Activated CD4-positive, alpha-beta T cell treated with anti-CD3 and anti-CD28 coated beads, Interleukin-2, amount 50 U/mL, for 4 hours (primary cell): Measurements from ENCODE around the gene IMMP2L.
"Not testable (repeated sequence)": the region's sequence is repeated elsewhere in the genome, so short reads cannot be mapped to it uniquely, and the experiment has no call there.

Experiments used
- DNase-seq, 2 experiments: peaks; one replicate each; pipeline ENCODE4 v3.0.0-alpha.2; 2020

IMMP2L gene

DNA sequence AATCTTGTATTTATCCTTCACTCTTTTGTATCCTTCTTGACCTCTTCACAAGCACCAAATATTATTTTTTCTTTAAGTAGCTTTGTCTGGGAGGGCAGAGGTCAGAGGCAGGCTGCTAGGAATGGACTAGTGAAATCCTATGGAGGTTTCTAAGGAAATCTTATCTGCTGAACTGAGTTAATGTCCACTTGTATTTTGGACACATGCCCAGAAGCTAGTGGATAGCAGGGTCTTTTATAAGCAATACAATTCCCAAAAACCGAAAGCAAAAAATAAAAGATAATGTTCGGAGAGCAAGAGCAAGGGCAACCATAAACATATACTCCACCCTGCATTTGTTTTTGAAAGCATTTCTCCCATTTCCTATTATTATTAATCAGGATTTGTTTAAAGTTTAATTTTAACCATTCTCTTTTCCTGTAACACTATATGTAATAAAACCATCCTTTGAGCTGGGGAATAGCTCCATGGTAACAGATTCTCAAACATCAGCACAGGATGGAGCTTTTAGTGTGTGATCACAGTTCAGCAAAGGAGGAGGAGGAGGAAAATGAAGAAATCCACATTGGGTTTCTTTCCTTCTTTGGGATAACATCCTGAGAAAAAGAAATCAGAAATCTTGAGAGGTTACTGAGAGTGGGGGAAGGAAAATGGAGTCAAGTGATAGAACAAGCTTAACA is 799.6 kb downstream of the IMMP2L start:
- DNase-seq: no peak

DNA sequence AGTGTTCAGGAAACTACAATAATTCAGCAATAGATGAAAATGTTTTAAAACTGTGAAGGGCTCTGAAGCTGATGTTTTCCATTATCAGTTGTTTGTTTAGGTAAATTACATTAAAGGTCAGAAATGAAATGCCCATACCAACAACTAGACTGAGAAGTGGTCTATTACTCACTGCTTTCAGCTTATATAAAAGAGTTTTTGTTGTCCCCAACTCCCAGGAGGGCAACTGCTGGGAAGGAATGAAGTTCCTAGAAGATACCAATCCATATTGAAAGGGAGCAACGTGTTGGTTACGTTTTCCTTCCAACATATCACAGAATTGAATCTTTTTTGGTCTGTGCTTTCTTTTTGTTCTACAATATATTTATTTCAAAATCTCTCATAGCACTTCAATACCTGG is 802.0 kb downstream of the IMMP2L start:
- no peak for DNase-seq

DNA sequence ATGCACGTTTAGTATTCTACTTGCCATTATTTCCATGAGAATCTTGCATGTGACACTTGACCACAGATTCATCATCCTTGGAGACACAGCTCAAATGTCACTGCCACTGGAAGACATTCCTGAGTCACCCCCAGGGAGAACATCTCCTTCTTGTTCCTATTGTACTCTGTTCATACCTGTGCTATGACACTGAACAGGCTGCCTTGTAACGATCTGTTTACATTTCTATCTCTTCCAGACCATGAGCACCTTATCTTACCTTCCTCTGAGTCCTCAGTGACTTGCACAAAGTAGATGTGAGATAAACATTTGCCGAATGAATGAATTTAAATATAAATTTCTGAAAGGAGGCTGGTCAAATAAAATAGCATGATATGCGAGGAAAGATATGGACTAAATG is 803.2 kb downstream of the IMMP2L start:
- DNase-seq: no peak

DNA sequence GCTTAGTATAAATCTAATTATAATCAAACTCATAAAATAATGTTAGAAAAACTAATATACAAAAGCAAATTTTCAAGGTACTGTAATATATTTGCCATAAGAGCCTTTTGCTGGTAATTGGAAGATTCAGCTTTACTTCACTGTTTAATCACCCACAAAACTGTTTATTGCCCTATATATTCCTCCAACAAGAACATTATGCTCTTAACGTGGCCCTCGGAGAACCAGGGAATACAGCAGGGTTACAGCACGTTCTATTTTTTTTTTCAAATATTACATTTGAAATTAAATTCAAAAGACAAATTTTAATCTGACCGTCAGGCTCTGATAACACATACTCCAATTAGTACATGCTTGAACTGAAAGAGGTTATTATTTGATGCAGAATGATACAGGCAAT is 807.6 kb downstream of the IMMP2L start:
- DNase-seq: no peak

DNA sequence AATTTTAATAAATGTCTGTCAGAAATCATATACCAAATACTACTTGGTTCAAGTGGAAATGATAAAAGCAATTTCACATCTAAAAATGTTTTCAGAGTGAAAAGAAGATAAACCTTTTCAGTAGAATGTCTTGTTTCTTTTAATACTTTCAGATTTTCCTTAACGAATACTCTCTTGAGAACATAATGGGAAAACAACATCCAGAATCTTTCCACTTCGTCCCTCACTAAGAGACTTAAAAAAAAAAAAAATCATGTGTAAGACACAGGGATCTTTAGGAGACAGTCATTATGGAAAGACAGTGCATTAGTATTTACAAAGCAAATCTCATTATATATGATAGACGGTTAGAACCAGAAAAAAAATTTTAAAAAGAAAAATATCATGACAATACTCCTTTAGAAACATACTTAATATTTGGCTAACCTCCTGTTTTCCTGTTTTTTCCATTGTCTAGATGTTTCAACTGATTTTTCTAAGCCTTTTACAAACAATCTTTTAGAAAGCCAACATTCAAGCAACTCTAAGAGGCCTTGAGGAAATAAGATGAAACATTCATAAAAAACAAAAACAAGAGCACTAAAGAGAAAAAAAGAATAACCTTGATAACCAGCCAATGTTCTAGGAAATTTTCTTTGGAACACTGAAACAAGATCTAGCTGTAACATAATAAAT is 811.2 kb downstream of the IMMP2L start:
- DNase-seq: no peak

DNA sequence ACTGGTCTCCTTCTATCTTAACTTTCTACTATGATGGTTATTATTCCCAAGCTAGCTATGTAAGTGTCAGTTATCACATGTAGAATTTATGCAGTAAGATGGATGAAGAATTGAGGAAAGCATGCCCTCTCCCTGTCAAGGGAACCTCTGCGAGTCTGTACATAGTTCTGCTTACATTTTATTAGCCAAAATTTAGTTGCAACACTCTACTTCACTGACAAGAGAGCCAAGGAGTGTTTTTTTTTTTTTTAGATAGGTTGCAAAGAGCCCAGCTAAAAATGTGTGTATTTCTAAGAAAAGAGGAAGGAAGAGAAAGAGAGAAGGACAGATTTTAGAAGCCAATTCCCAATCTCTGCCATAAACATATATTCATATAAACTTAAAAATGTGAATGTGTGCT is 829.1 kb downstream of the IMMP2L start:
- no peak for DNase-seq

DNA sequence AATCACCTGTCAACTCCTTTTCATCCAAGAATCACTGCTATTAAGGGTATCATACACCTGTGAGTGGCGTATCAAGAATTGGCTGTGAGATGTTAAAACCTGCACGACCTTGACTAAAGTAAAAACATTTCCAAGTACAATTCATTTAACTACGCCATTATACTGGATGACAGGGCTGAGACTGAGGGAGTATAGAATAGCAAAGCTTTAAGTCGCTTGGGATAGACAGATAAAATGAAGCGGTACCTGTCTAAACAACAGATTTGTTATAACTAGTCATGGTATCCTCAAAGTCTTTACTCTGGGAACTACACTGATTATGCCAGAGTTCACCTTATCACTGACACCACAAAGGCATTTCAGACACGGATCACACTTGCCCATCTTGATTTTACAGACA is 837.5 kb downstream of the IMMP2L start:
- DNase-seq: no peak

DNA sequence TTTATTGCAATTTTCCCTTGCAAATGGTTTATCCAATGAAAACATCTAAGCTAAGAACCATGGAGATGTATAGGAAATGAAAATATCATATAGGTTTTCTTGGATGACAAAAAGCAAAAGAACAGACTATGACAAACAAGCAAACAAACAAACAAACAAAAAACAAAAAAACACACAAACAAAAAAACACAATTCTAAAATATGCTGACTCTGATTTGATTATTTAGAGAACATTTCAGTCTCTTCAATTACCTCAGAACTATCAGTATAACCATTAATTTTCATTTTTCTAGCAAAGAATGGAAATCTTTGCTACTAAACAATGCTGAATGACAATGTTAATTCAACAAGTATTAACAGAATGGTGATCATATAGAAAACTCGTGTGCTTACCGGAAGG is 840.9 kb downstream of the IMMP2L start:
- no peak for DNase-seq

DNA sequence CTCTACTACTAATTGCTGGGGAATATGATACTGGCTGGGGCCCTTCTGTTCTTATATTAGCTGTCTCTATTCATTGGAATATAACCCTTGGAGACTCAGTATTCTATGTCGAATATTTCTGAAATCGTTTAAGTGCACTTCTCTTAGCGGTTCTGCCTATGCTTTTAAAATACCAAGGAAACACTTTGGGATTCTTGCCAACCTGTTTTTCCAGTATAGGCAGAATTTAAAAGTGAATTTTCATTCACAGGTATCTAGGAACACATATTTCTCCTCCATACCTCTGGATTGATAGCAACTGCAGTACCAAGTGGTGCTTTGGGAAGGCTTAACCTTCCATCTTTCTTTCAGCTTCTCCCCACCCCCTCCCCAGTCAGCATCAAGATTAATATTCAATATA is 841.7 kb downstream of the IMMP2L start:
- no peak for DNase-seq

DNA sequence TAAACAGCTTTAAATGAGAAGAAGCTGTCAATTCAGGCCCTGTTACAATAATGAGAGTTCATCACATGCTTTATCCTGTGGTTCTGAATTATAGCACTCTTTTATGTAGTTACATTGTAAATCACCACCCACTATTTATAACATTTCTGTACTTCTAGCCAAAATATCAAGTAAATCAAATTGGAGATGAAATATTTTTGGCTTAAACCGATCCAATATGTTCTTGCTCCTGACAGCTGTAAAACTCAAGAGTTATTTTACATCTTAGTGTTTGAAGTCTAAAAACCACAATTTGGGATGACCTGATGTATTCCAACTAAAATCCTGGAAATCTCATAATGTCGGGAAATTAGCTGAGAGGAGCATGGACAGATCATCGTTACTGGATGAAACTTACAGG is 842.6 kb downstream of the IMMP2L start:
- no peak for DNase-seq

DNA sequence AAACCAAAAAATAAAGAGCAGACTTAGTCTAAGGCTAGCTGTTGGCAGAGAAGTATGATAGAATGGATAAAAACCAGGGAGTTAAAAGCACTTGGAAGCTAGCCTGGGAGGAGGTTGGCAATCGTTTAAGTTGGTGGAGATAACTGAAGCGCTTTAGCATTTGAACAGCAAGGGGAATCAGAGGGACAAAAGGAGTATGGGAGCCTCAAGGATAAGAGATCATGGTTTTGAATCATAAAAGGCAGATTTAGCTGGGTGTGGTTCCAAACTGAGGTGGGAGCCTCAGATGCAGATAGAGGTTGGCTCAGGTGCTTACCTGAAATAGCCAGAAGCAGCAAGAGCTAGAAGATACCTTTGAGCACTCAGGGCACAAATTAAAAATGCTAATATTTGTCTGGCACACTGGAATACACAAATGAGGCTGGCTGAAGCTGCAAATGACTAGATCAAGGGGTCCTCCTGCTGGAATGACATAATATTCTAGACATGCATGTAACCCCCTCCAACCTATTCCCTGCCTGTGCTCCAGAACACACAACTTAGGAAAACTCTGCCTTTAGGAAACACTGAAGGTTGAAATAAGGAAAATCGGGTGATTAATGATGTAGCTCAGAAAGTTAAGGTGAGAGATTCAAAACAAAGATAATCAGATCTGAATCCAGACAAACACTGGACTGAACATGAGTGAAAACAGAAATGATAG is 843.6 kb downstream of the IMMP2L start:
- no peak for DNase-seq

DNA sequence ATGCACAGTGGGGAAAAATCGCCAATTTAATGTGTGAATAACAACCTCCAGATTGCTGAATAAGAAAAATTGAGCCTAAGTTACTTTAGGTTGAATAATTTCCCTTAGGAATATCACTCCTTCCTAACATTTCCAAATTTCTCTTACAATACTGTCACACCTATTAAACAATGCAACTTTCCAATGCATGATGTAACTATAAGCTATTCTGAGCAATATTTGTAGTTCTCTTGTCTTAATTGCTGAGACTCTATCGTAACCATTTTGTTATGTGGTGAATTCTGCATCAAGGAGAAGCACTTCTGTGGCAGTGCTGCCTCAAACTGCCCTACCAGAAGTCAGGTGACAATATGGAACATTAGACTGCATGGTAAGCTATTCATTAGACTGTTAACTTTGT is 858.1 kb downstream of the IMMP2L start:
- no peak for DNase-seq

DNA sequence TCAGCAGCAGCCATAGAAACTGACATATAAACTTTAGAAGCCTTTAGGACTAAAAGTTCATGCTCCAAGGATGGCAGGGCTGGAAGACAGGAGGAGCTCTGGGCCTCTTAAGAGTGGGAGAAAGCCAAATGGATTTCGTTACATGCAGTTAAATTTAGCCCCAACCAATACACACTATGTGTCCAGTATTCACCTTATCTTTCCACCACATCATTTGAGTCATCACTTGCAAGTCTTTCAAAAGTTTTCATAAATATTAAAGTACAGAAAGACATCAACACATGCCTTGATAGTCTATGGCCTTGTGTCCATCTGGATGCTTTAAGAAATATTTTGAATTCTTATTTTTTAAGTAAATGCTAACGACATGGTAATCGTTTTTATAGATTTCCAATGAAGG is 863.7 kb downstream of the IMMP2L start:
- DNase-seq: no peak

DNA sequence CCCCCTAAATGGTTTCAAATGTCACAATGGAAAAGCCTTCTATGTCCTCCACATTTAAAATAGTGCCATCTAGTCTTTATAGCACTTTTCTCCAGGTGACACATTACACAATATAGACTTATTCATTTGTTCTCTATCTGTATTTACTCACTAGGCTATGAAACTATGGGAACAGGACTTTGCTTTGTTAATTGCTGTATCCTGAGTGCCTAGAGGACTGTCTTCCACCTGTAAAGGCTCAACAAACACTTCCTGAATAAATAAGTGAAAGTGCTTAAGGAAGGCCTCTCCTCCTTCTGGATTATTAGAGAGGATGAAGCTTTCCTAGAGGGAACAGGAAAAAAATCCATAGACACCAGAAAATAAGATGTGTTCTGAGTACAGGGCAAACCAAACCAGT is 868.9 kb downstream of the IMMP2L start:
- DNase-seq: no peak

DNA sequence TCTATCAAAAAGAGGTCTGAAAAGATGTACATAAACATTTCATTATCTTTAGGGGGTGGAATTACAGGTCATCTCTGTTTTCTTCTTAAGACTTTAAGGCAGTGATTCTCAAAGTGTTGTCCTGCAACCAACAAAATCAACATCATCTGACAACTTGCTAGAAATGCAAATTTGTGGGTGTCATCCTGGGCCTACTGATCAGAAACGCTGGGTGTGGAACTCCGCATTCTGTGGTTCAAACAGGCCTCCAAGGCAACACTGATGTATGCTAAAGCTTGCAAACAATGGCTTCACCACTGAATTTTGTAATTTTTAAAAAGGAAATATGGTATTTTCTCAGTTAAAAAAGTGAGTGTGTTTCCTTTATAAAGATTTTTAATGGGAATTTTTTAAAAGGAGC is 873.4 kb downstream of the IMMP2L start:
- DNase-seq: no peak

DNA sequence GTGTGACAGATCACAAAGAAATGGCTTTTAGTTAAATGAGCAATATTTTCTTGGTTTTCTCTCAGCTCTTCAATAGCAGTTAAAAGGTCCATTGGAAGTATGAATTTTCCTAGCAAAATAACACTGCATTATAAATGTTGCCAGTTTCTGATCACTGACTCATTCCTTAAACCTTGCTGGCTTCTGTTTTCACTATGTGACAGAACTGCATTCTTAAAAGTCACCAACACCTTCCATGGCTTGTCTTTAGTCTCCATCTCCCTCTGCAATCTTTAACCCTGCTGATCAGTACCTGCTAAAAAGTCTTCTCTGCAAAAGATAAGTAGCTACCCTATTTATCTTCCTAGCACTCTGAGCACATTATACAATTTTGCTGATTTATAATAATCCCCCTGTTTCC is 876.4 kb downstream of the IMMP2L start:
- no peak for DNase-seq

DNA sequence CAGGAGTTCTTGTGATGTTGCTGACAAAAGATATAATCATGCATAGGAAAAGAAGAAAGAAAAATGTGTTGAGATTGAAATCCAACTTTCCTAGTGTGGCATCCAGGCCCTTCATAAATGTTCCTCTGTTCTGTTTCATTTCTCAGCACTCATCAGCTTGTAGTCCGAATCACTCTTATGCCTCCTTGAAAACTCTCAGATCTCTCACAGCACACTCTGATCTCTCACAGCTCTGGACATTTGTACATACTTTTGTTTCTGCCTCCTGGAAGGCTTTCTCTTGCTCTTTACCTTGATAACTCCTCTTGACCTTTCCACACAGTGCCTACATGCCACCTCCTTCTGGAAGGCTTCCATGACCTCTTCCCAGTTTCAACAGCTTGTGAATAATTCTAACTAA is 880.4 kb downstream of the IMMP2L start:
- DNase-seq: no peak

DNA sequence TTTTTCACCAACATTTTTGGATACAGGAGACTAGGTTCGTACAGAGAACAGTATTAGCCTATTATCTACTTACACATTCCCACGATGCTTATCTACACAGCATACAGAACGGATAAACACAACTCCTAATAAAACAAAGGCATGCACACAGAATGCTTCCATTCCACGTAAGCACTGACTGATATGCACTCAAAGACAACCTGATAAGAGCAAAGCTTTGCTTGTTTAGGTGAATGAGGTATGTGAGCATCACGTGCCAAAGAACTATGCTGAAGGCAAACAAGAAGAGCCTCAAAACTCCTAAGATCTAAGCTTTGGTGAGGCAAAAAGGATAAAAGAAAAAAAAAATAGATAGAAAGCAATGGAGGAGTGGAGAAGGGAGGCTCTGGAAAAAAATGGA is 884.9 kb downstream of the IMMP2L start:
- no peak for DNase-seq

DNA sequence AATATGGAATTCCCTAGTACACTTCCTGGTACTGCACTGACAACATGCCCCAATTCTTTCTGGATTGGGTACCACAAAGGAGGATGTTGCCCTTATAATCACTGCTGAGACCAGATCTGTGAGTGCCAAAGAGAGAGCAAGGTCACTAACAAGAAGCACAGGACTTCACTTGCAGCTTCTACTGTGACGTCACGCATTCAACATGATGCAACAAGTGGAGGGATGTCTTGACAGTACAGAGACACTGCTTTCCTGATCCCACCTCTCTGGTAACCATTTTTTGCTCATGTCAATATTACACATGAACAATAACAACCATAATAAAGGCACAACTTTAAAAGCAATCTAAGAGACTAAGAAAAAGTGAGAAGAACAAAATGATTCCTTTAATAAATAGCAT is 885.5 kb downstream of the IMMP2L start:
- DNase-seq: no peak

DNA sequence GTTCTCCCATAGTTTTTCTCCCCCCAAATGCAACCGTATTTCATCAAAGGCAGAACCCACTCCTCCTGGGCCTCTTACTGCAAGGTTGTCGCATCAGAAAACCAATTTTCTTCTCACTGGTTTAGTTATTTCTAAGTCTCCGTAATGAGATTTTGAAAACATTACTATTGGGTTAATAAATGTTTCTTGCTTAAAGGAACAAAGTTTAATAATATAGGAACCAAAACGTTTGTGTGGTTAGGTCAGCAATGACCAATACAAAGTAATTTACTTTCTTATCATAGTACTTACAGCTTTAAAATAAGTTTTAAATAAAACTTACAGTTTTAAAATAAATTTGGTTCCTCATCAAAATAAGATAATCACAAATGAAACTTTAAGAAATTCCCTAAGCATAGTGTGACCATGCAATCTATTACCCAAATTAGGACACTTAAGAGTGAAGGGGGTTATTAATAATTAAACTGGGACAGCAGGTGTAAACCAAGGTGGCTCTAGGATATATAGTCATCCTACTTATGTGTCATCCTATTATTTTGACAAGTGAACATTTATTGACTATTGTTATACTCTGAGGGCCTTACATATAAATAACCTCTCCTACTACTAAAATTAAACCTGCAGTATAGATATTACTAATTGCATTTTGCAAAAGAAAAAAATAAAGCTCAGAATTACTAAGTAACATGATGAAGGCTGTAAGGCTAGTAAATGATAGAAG is 886.7 kb downstream of the IMMP2L start:
- DNase-seq: no peak

DNA sequence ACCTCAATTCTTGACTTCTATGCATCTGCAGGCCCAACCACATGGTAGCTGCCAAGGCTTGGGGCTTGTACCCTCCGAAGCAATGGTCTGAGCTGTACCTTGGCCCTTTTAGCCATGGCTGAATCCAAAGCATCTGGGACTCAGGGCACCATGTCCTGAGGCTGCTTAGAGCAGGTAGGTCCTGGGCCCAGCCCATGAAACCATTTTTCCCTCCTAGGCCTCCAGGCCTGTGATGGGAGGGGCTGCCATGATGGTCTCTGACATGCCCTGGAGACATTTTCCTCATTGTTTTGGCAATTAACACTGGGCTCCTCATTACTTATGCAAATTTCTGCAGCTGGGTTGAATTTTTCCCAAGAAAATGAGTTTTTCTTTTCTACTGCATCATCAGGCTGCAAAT is 889.1 kb downstream of the IMMP2L start:
- DNase-seq: no peak

DNA sequence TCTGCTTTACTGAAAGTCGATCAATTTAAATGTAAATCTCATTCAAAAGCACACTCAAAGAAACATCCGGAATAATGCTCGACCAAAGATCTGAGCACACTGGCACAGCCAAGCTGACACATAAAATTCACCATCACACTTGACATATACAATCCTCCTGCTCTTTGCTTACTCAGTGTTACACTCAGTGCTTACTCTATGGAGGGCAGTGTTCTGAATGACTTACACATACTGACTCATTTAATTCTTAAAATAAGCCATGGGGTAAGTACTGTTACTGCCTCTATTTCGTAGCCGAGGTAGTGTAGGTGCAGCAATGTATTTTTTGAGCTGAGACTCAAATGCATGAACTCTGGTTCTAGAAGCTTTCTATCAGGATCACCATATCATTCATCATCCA is 892.9 kb downstream of the IMMP2L start:
- no peak for DNase-seq

DNA sequence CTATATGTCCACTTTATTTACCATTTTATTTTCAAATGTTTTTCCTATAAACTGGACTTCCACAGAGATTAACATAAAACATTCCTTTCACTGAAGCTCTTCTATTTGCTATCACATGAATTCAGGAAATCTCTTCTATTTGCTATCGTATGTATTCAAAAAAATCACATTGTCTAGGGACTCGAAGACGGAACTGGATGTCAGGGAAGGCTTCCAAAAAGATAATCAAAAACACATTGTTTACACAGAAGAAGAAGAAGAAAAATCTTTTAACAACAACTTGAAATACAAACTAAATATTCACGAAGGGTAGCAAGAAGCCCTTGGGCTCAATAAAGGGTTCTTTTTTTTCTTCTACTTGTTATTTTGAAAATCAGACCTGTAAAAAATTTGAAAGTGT is 897.5 kb downstream of the IMMP2L start:
- no peak for DNase-seq

DNA sequence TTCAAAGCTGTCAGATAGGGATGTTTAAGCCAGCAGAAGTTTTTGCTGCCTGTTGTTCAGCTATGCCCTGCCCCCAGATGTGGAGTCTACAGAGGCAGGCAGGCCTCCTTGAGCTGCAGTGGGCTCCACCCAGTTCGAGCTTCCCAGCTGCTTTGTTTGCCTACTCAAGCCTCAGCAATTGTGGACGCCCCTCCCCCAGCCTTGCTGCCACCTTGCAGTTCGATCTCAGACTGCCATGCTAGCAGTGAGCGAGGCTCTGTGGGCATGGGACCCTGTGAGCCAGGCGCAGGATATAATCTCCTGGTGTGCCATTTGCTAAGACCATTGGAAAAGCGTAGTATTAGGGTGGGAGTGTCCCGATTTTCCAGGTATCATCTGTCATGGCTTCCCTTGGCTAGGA is 901.7 kb downstream of the IMMP2L start:
- DNase-seq: not testable (repeated sequence)
